Bronchial epithelial cell (primary cell): ENCODE data around the gene TBK1. TPM values are rescaled to one million over a fixed set of nuclear protein-coding genes. Genes with fewer than 3 reads are reported as not detected.

ENCODE experiments used
- DNase-seq: peaks from one replicate; pipeline ENCODE4 v3.0.0-alpha.2; 2010; ENCODE audit warnings: low read depth
- FAIRE-seq: peaks from 2 replicates; lab custom pipeline; 2011; peaks lifted over from hg19 to GRCh38; lab: Jason Lieb, UNC
- H3K27me3 ChIP-seq: 2 replicates; pipeline ENCODE4 v1.5.1; 2011; ENCODE audit warnings: low read length; ENCODE audit not compliant: control insufficient read depth, insufficient read depth
- H3K36me3 ChIP-seq: 2 replicates; pipeline ENCODE4 v1.5.1; 2011; ENCODE audit warnings: low read length; ENCODE audit not compliant: control insufficient read depth, insufficient read depth
- H3K4me3 ChIP-seq: 2 replicates; pipeline ENCODE4 v1.5.1; 2011; ENCODE audit warnings: mild to moderate bottlenecking, low read depth, low read length, control low read depth
- CTCF ChIP-seq: IDR thresholded peaks from 2 replicates; pipeline ENCODE4 v1.5.1; 2011; ENCODE audit warnings: mild to moderate bottlenecking, moderate library complexity, low read length, control low read depth, inconsistent platforms; ENCODE audit not compliant: insufficient read depth, severe bottlenecking
- total RNA-seq: library from RNA; depleted of rRNA; stranded (reverse); fragments of >200 nt; gene quantifications from 2 replicates; pipeline ENCODE4 v1.2.1, GENCODE V29; 2014

Gene TBK1
- total RNA-seq, 1 donor from 2014 or later, result 20.0 TPM

- TF ChIP-seq CTCF, result no peak
- Histone ChIP-seq H3K4me3 (peak overlapping the region; percentile 96), H3K36me3 (no peaks in the 10 kb centered on the region), H3K27me3 (no peaks in the 10 kb centered on the region)
- peak; percentile 98 for DNase-seq
- FAIRE-seq, result no peak
These were observed 824 bp downstream of the TBK1 start for GRCh38 chr12:64452559-64453329.

DNA sequence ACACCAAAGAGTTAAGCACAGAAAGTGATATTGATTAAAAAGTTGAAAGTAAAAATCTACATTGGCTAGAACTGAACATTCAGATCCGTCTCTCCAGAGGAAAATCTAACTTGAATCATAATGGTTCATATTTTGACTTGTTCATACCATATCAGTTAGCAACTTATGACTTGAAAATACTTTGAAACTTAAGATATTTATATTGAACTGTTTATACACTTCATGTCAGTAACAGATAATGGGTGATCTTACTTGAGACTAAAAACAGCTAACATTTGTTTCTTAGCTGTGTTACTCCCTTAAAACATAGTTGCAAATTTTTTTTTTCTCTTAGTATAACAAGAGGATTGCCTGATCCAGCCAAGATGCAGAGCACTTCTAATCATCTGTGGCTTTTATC is 3.6 kb downstream of the TBK1 start:
- Histone ChIP-seq H3K36me3 (peaks cover 1% of the 10 kb centered on the region), H3K27me3 (no peaks in the 10 kb centered on the region), H3K4me3 (no peak overlapping the region)
- no peak for TF ChIP-seq CTCF
- DNase-seq (no peak), FAIRE-seq (no peak)

GRCh38 chr12:64456119-64456518 is 4.2 kb downstream of the TBK1 start:
- H3K27me3 ChIP-seq, result no peaks in the 10 kb centered on the region
- no peak for DNase-seq
- no peak overlapping the region for H3K4me3 ChIP-seq
- no peak for FAIRE-seq
- peaks cover 1% of the 10 kb centered on the region for H3K36me3 ChIP-seq
- TF ChIP-seq CTCF, result no peak

DNA sequence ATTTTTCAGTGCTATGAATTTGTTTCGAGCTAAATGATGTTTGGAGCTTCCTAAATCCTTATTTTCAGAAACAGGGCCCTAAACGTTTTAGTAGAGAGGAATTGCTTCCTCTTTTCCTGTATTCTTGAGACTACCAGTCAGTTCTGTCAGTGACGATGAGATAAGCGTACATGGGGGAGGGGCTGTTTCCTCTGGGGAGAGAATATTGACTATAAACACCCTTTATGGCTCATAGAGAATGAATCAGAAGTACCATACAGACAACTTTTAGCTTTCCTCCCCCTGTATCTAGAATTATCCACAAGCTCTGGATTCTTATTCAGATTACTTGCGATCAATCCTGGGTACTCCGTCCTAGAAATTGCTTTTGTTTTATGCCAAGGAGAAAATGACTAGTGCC is 5.1 kb downstream of the TBK1 start:
- FAIRE-seq (no peak), DNase-seq (no peak)
- no peaks in the 10 kb centered on the region for H3K27me3 ChIP-seq

GRCh38 chr12:64457466-64457865 is 5.5 kb downstream of the TBK1 start:
- Histone ChIP-seq H3K36me3 (peaks cover 3% of the 10 kb centered on the region), H3K27me3 (no peaks in the 10 kb centered on the region), H3K4me3 (no peak overlapping the region)
- no peak for TF ChIP-seq CTCF
- FAIRE-seq, result no peak
- no peak for DNase-seq

More for the DNA sequence above, 5.1 kb downstream of the TBK1 start:
- H3K36me3 ChIP-seq, result peaks cover 3% of the 10 kb centered on the region
- no peak for TF ChIP-seq CTCF
- no peak overlapping the region for H3K4me3 ChIP-seq

GRCh38 chr12:64457923-64458322 is 6.0 kb downstream of the TBK1 start:
- DNase-seq, result no peak
- peaks cover 3% of the 10 kb centered on the region for H3K36me3 ChIP-seq
- no peak for TF ChIP-seq CTCF

More at GRCh38 chr12:64457923-64458322, 6.0 kb downstream of the TBK1 start:
- Histone ChIP-seq H3K4me3 (no peak overlapping the region), H3K27me3 (no peaks in the 10 kb centered on the region)
- FAIRE-seq, result no peak
